HG02678 (cell line): ENCODE results near the gene CCDC6.
"Not testable (repeated sequence)": the region's sequence is repeated elsewhere in the genome, so short reads cannot be mapped to it uniquely, and the experiment has no call there.

ENCODE experiments used
- ATAC-seq: cut with Tn5 transposase; IDR thresholded peaks from one replicate; pipeline ENCODE4 v1.9.1; 2021; ENCODE audit warnings: mild to moderate bottlenecking, moderate library complexity; ENCODE audit not compliant: unreplicated experiment

The CCDC6 gene

DNA sequence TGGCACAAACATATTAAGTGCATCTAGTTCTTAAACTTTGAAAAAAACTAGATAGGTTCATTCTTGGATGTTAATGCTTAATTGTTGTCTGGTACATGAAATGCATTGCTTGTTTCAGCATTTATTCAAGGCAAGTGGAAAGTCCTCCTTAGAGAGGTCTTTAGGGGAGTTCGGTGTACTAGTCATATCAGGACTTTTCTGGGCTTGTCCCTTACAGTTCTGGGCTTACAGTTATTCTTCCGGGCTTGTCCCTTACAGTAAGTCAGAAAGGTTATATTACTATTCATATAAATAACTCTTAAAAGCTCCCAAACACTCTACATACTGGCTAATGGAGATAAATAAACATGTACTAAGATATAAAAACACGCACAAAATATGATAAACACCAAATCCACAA, 91.5 kb downstream of the CCDC6 start:
- peak; percentile 57 for ATAC-seq

DNA sequence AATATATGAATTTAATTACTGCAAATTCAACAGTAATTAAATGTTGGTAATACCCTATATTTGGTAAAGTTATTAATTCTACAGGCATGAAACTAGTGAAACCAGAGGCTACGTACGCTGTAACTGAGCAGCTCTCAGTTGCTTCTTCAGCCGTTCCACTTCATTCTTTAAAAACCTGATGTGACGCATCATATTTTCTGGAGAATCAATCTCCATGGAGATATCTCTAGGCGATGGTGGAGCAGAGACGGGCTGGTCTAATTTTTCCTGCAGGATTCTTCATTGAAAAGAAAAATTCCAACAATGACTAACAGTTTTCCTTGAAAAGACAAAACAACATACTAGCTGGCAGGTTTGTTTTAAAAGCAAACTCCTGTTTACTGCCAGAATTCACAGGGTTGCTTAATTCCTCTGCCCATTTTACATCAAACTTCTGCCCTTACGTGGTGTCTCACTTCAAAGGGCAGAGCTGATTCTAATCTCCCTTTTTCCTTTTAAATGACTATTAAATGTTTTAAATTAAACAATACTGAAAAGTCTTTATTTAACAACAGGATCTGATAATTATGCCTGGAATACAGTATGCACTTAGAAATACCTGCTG, 93.7 kb downstream of the CCDC6 start:
- no peak for ATAC-seq

DNA sequence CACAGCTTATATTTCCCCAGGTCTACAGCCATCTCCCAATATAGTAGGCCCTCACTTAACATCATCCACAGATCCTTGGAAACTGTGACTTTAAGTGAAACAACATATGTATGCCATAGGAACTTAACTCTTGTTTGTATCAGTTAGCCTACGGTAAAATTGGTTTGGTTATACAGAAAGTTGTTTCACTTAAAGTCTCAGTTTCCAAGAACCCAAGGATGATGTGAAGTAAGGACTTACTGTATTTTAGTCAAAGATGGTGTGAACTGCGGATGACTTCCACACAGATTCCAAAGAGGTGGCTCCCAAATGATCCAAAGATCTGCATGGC, 96.7 kb downstream of the CCDC6 start:
- no peak for ATAC-seq

DNA sequence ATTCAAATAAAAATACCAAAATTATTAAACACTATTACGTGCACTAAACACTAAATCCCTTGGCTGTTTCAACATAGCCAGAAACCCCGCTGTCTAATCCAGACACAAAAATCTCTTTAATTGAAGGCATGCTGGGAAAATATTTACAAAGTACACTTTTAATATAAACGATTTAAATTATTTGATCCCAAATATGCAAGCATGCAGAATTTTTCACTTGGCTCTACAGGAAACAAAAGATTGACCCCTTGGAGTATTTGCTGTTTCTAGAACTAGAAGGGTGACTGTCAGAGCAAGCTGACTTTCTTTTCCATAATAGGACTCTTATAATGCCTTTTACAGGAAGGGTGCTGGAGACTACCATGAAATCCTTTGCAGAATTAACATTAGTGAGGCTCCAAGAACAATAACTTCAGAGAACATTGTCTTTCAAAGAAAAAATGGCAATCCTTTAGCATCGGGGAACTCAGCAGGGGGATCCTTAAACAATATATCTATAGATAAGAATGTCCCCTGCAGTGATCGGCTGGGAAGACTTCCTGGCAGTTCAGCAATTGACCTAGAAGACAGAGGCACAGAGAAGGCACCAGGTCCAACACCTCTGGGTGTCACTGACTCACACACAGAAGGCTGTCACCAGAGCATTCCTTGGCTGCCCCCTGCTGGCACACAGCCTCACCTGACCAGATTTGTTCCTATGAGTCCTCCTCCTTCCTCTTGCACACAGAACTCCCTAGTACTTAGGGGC, 97.3 kb downstream of the CCDC6 start:
- ATAC-seq: peak; percentile 92

DNA sequence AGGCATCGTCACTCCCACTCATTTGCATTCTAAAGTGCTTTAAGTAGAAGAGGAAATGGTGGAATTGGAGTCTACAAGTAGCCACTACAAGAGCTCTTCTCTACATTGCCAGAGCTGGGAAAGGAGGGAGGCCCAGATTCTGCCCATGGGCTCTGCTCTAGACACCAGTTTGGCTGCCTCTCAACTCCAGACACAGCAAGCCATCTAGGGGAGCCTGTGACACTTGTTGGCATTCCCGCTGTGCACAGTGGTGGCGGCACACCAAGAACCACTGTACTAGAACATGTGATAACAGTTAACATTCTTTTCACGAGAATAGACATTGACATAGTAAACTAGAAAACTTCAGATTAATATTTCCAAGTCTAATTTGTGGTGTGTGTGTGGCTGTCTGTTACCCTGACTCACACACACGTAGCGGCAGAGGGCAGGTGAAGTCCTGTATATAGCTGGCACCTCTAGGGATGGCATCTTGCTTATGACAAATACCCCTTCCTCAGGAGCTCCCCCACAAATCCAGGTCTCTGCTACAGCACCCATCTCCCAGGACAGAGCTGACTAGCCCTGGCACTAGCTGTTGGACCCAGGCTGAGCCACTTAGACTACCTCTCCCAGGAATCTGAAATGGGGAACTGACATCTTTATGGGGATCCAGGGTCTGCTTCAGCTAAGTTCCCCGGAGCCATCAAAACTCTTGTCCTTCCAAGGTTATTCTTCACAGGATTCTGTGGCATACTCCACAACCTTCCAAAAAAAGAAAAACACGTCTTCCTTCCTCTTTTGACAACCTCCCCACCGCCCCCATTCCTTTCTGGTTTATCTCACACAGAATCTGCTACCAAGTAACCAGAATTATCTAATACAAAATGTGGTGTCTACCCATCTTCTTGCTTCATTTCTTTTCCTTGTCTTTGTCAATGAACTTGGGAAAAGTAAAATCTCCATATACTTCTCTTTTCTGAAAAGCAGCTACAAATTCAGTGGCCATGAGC, 98.4 kb downstream of the CCDC6 start:
- no peak for ATAC-seq

DNA sequence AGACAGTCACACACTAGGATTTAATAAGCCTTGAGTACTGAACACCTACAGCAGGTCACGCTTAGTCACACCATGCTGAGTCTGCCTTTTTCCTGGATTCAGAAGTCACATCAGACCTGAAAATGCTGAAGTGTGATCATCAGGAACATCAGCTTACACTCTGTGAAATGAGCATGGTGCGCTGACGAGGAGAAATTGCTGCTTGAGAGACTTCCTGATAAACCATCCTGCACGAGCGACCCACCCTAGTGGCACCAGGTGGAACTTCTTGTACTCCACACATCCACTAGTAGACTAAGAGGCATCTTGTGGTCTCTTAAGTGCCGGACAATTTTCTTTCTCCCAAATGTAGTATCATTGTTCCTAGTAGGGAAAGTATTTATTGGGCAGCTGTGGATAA, 101.3 kb downstream of the CCDC6 start:
- no peak for ATAC-seq

DNA sequence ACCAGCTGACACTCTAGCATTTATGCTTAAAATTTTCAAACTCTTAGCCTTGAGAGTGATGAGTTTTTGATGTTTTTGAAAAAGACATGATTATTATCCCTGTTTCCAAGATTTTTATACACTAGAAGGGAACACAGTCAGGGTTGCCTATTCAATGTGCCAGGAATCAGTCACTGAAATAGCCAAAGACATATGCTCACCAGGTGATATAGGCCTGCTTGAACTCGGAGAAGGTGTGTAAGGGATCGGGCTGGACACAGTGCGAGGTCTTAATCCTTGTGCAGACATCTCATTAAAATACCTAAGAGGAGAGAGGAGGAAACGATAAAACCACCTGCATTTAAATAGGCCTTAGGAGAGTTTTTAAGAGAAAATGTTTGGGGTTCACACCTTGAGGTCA, 102.1 kb downstream of the CCDC6 start:
- ATAC-seq: no peak

DNA sequence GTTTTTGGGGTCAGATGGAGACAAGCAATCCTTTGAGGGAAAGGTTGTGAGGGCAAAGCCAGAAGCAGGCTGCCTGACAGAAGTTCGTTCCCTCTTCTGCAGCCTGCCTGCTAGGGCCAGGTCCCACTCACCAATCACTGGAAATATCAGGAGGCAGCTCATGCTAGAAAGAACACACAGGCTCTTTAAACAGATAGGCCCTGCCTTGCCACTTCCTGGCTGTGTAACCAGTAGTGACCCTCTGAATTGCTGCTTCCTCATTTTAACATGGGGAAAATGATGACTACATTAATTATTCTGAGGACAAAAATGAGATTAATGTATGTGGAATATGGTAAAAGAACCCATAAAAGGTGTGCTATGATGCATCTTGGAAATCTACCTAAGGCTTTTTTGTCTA, 102.6 kb downstream of the CCDC6 start:
- no peak for ATAC-seq

DNA sequence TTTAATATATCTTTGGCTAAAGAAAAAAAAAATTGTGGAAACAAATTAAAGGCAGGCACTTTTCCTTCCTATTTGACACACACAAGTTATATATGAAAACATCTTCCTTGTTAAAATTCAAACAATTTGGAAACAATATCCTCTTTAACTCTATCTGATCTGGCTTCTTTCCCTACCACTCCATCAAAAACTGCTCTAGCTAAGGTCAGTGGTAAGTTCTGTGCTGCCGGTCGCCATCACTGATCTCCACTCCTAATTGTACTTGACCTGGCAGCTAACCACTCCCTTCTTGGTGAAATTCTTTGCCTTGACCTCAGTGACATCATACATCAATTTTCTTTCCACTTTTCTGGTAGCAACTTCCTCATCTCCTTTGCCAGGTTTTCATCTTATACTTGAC, 105.2 kb downstream of the CCDC6 start:
- no peak for ATAC-seq

DNA sequence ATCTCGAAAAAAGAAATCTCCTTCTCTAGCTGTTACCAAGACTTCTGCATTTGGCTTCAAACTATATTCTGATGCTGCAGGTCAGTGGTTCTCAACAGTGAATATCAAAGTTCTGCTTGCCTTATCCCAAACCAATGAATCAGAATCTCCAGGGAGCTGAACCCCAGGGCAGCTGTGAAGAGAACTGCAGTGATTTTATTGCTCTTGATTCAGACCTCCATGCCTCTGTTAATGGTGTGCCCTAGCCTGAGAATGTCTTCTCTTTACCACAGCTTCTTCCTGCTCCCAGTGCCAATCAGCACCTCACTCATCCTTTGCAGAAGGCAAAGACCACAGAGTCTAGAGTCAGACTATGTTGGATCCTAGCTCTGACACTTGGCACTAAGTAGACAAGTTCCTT, 106.9 kb downstream of the CCDC6 start:
- ATAC-seq: no peak

DNA sequence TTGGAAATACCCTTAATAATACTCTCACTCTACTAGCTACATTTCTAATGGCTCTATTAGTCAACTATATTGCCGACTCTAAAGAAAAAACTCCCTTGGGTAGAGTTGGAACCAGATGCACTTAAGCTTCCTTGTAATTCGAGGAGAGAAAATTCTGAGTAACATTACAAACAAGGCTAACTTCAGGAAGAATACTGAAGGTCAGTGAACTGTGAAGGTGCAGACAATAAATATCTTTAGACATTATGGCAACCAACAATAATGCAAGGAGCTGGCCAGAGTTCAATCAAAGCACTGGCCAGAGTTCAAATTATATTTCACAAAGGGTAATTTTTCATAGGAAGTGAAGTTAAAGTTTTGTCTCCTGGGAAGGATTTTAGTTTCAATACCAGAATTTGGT, 112.4 kb downstream of the CCDC6 start:
- no peak for ATAC-seq

DNA sequence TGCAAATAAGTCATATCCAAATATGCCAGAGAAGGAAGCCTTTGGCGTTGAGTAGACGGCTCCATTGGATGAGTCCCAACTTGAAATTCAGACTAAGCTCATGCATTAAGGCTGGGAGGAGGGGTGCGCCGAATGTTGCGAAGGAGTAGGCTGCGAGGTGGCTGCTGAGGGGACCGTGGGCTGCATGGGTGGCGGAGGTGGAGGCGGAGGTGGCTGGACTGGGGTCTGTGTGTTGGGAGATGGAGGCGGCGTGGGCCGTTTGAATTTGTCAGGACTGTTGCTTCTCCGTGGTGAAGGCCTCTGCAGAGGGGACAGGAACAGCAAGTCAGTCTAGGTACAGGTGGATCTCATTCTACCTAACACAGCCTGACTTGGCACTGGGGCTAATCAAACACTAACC, 113.5 kb downstream of the CCDC6 start:
- ATAC-seq: no peak

DNA sequence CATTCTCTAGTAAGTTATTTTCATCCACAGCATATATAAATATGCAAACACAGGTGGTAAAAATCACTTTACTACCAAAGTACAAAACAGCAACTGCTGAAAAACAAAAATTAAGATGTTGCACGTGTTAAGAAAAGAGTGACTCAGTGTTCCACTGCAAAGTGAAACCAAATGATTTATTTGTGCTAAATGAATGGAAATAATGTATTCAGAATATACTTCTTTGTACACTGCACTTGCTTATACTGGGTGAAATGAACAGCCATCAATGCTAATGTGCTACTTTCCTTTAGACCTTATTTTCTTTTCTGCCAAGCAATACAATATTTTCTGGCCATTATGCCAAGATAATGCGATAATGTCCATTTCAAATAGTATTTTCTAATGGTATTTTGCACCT, 114.8 kb downstream of the CCDC6 start:
- no peak for ATAC-seq

DNA sequence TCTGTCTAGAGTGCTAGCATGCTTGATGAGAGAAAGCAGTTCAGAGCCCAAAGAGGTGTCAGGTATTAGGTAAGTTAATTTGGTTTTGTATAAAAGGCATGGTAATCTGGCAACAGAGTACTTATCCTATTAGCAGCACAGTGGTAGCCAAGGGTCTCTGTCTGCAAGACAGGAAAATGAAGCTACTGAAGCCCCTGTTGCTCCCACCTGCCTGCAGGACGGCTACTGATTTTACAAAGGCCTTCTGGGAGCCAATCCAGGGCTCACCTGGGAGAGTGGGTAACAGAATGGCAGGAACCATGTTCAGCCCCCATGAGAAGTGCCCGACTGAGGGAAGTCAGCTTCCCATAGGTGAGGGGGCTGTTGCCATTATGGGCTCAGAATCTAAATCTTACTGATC, 116.3 kb downstream of the CCDC6 start:
- ATAC-seq: not testable (repeated sequence)

DNA sequence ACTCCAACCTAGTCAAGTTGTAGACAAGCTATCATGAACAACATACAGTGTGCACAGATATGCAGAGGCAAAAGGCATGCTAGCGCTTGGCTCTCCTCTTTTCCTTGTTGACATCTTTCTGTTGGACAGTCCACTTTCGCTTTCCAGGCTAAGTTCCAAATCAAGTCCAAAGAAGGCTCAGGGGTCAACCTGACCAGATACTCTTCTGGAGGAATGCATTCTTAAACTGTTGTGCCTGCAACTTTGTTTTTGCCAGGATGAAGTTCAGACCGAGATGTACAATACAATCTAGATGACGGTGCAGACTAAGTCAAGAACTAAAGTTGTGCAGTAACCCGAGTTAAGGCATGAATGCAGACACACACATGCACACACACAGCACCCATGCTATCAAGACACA, 117.4 kb downstream of the CCDC6 start:
- ATAC-seq: not testable (repeated sequence)

DNA sequence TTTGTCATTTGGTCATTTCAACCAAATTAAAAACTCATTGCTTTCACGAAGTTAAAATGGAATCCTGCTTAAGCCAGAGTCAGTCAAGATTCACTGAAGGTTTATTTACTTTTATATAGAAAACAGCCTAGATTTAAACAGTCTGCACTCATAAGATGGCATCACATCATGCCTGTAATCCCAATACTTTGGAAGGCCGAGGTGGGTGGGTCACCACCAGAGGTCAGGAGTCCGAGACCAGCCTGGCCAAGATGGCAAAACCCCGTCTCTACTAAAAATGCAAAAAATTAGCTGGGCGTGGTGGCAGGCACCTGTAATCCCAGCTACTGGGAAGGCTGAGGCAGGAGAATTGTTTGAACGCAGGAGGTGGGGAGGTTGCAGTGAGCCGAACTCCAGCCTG, 119.3 kb downstream of the CCDC6 start:
- ATAC-seq: not testable (repeated sequence)

DNA sequence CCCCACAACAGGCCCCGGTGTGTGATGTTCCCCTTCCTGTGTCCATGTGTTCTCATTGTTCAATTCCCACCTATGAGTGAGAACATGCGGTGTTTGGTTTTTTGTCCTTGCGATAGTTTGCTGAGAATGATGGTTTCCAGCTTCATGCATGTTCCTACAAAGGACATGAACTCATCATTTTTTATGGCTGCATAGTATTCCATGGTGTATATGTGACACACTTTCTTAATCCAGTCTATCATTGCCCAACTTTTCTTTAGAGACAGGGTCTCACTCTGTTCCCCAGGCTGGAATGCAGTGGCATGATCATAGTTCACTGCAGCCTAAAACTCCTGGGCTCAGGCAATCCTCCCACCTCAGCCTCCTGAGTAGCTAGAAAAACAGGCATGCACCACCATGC, 120.9 kb downstream of the CCDC6 start:
- ATAC-seq: not testable (repeated sequence)

DNA sequence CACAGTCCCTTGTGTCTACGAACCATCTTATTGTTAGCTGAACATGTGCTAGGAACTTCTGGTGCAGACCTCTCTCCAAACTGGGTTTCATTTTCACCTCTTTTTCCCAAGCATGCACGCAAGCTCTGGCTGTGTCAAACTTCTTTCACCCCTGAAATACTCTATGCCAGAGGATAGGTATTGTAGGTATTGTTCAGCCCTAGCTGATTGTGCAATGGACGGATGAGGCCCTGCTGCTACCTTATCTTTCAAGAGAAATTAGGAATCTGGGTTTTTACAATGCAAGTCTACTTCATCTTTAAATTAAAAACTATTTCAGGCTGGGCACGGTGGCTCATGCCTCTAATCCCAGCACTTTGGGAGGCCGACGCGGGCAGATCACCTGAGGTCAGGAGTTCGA, 124.8 kb downstream of the CCDC6 start:
- no peak for ATAC-seq

DNA sequence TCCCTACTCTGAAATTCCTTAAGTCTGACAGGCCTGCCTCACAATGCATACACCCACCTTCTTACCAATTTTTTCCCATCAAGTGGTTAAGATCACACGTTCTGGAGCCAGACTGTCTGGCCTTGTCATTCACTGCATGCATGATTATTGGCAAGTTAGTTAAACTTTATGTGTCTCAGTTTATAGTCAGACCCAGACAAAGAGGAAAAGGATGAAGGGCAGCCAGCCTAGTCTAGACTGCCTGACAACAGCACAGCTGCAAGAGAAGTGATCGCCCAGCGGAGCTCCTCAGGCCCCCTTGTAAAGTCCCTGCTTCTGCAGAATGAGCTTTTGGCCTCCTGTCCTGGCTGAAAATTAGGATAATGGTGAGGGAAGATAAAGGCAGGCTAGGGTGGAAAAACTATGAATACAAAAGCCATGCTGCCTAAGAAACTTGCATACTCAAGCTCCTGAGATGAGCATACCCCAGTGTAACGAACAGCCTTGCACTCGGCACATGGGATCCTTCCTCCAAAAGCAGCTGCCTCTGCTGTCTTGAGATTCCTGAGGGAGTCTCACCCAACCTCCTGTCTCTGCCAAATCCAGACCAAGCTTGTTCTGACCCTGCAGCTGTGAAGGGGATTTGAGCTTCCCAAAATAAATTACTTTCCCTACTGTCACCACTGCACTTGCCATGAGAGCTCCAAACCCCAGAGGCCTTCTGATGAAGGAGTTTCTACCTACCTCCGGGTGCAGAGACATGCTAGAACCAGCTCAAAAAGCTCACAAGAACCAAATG, 126.4 kb downstream of the CCDC6 start:
- no peak for ATAC-seq

DNA sequence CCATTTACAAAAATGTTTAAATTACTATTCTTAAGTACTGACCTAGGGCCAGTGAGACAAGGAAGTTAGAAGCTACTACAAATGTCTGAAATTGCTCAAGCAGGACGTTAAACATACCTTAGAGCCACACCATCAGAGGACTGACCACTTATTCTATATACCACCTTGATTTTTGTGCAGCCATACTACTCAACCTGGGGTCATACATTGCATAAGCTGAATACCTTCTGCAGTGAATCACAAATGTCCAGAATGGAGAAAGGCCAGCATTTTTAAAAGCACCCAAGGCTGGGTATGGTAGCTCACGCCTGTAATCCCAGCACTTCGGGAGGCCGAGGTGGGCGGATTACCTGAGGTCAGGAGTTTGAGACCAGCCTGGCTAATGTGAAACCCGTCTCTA, 131.9 kb downstream of the CCDC6 start:
- ATAC-seq: no peak

DNA sequence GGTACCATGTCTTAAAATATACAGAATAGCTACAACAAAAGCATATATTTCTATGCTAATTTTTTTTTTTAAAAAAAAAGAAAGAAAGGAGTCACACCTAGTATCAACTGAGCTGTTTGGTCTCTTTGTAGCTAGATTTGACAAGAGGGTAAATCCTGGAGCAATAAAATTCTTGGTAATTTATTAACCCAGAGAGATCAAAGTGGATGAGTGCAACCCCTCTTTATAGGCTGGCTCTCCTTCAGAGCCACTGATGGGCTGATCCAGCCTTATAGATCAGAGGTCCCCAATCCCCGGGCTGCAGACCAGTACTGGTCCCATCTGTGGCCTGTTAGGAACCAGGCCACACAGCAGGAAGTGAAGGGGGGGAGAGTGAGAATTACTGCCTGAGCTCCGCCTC, 133.3 kb downstream of the CCDC6 start:
- ATAC-seq: no peak
